NT2/D1 (cell line): ENCODE results near the gene VEPH1.
"Not testable (repeated sequence)": the region's sequence is repeated elsewhere in the genome, so short reads cannot be mapped to it uniquely, and the experiment has no call there.

Source experiments
- DNase-seq: peaks from one replicate; pipeline ENCODE4 v3.0.0-alpha.2; 2011; ENCODE audit warnings: low read depth, low spot score
- H3K27me3 ChIP-seq: 2 replicates; pipeline ENCODE4 v1.6.0; 2011; ENCODE audit warnings: mild to moderate bottlenecking; ENCODE audit not compliant: insufficient read length, insufficient read depth
- H3K36me3 ChIP-seq: 2 replicates; pipeline ENCODE4 v1.6.1; 2011; ENCODE audit warnings: mild to moderate bottlenecking, low read length, mixed read lengths; ENCODE audit not compliant: insufficient read depth, insufficient read length
- H3K4me1 ChIP-seq: 2 replicates; pipeline ENCODE4 v1.5.1; 2011; ENCODE audit not compliant: insufficient read depth, insufficient read length
- H3K4me3 ChIP-seq: 2 replicates; pipeline ENCODE4 v1.5.1; 2011; ENCODE audit warnings: low read depth; ENCODE audit not compliant: insufficient read length
- H3K9ac ChIP-seq: 2 replicates; pipeline ENCODE4 v1.6.0; 2011; ENCODE audit warnings: low read depth; ENCODE audit not compliant: insufficient read length
- H3K9me3 ChIP-seq: 2 replicates; pipeline ENCODE4 v1.5.1; 2011; ENCODE audit warnings: mild to moderate bottlenecking, low read length; ENCODE audit not compliant: insufficient read depth
- SUZ12 ChIP-seq: IDR thresholded peaks from 2 replicates; pipeline ENCODE4 v1.6.1; 2011; ENCODE audit not compliant: insufficient read length, insufficient read depth; ENCODE audit errors: extremely low read depth
- YY1 ChIP-seq: IDR thresholded peaks from 2 replicates; pipeline ENCODE4 v1.6.1; 2011; ENCODE audit not compliant: insufficient read length, insufficient read depth
- ZNF274 ChIP-seq: IDR thresholded peaks from 2 replicates; pipeline ENCODE4 v1.6.1; 2011; ENCODE audit warnings: mild to moderate bottlenecking, low read depth, low read length

The VEPH1 gene

GRCh38 chr3:157327837-157328236 is 175.4 kb downstream of the VEPH1 start:
- Histone ChIP-seq H3K9me3 (no peaks in the 10 kb centered on the region), H3K9ac (no peak overlapping the region), H3K4me3 (no peak overlapping the region), H3K36me3 (no peaks in the 10 kb centered on the region), H3K27me3 (no peaks in the 10 kb centered on the region), H3K4me1 (no peaks in the 10 kb centered on the region)
- TF ChIP-seq ZNF274, result no peak
- TF ChIP-seq YY1, result no peak
- no peak for TF ChIP-seq SUZ12
- no peak for DNase-seq

GRCh38 chr3:157327018-157327417 is 176.2 kb downstream of the VEPH1 start:
- H3K27me3 ChIP-seq, result no peaks in the 10 kb centered on the region
- H3K4me3 ChIP-seq, result no peak overlapping the region
- no peak overlapping the region for H3K9ac ChIP-seq
- TF ChIP-seq ZNF274, result no peak
- no peak for TF ChIP-seq SUZ12
- no peak for TF ChIP-seq YY1
- no peak for DNase-seq
- no peaks in the 10 kb centered on the region for H3K36me3 ChIP-seq
- no peaks in the 10 kb centered on the region for H3K4me1 ChIP-seq
- no peaks in the 10 kb centered on the region for H3K9me3 ChIP-seq

GRCh38 chr3:157324869-157325268 is 178.3 kb downstream of the VEPH1 start:
- not testable (repeated sequence) for H3K27me3 ChIP-seq, H3K9ac ChIP-seq, H3K36me3 ChIP-seq, H3K9me3 ChIP-seq, H3K4me3 ChIP-seq, DNase-seq, H3K4me1 ChIP-seq

- TF ChIP-seq SUZ12 (no peak), YY1 (no peak), ZNF274 (no peak)
These were observed 179.9 kb downstream of the VEPH1 start for GRCh38 chr3:157323360-157323759.

GRCh38 chr3:157319672-157320071 is 183.5 kb downstream of the VEPH1 start:
- H3K4me3 ChIP-seq, result no peak overlapping the region
- H3K27me3 ChIP-seq, result no peaks in the 10 kb centered on the region
- no peaks in the 10 kb centered on the region for H3K4me1 ChIP-seq
- H3K9me3 ChIP-seq, result no peaks in the 10 kb centered on the region
- H3K9ac ChIP-seq, result no peak overlapping the region
- TF ChIP-seq YY1 (no peak), SUZ12 (no peak), ZNF274 (no peak)
- no peak for DNase-seq
- H3K36me3 ChIP-seq, result no peaks in the 10 kb centered on the region

More at GRCh38 chr3:157323360-157323759, 179.9 kb downstream of the VEPH1 start:
- H3K9me3 ChIP-seq, result no peaks in the 10 kb centered on the region
- H3K36me3 ChIP-seq, result no peaks in the 10 kb centered on the region
- no peak for DNase-seq
- no peak overlapping the region for H3K9ac ChIP-seq
- H3K27me3 ChIP-seq, result no peaks in the 10 kb centered on the region
- H3K4me1 ChIP-seq, result no peaks in the 10 kb centered on the region
- H3K4me3 ChIP-seq, result no peak overlapping the region

- no peaks in the 10 kb centered on the region for H3K36me3 ChIP-seq
- H3K9me3 ChIP-seq, result no peaks in the 10 kb centered on the region
- TF ChIP-seq SUZ12, result no peak
- no peak for TF ChIP-seq ZNF274
- TF ChIP-seq YY1, result no peak
- no peak overlapping the region for H3K4me3 ChIP-seq
- H3K9ac ChIP-seq, result no peak overlapping the region
- no peaks in the 10 kb centered on the region for H3K4me1 ChIP-seq
- no peaks in the 10 kb centered on the region for H3K27me3 ChIP-seq
- DNase-seq, result no peak
These were observed 184.5 kb downstream of the VEPH1 start for GRCh38 chr3:157318639-157319288.

GRCh38 chr3:157317895-157318294 is 185.3 kb downstream of the VEPH1 start:
- no peak for DNase-seq
- Histone ChIP-seq H3K36me3 (no peaks in the 10 kb centered on the region), H3K9ac (no peak overlapping the region), H3K4me1 (no peaks in the 10 kb centered on the region), H3K4me3 (no peak overlapping the region), H3K27me3 (no peaks in the 10 kb centered on the region), H3K9me3 (no peaks in the 10 kb centered on the region)
- no peak for TF ChIP-seq SUZ12
- no peak for TF ChIP-seq YY1
- TF ChIP-seq ZNF274, result no peak

- no peaks in the 10 kb centered on the region for H3K27me3 ChIP-seq
- no peak for DNase-seq
- no peak overlapping the region for H3K9ac ChIP-seq
- TF ChIP-seq ZNF274, result no peak
- no peak for TF ChIP-seq YY1
- no peak for TF ChIP-seq SUZ12
- H3K4me3 ChIP-seq, result no peak overlapping the region
- H3K4me1 ChIP-seq, result no peaks in the 10 kb centered on the region
- no peaks in the 10 kb centered on the region for H3K9me3 ChIP-seq
- H3K36me3 ChIP-seq, result no peaks in the 10 kb centered on the region
These were observed 190.0 kb downstream of the VEPH1 start for GRCh38 chr3:157313186-157313585.
